Measurements from ENCODE around the gene CD52. TPM values are rescaled to one million over a fixed set of nuclear protein-coding genes. Genes with fewer than 3 reads are reported as not detected.

Gene CD52
- total RNA-seq, 1 experiment from 2014 or later = 2.8 TPM

DNA sequence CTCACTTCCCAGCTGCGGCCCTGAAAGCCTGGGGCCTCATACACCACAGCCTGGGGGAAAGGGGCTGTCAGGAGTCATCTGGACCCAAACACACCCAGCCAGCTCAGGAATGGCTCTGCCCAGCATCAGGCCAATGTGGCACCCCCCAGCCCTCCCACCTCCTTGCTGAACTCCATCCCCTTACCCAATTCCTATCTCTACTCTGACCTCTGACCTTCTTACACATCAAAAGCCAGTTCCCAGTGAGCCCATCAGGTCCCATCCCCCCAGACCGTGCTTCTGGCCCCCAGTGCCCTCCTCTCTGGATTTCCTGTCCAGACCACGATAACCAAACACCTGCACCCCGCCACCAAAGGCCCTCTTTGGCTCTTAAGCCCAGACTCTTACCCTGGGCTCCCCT, 19.9 kb downstream of the CD52 start:
- CTCF ChIA-PET = interaction anchor here (1.2 to 2.0 kb wide), 4 partner anchors 19 to 79 kb away, joined by 3 to 18 read pairs (median 6); no protein-coding TSS in a partner anchor
- ATAC-seq (no peak), DNase-seq (ENCODE audit: low spot score) (no peak)
- no peak overlapping the region for H3K27ac Mint-ChIP-seq
- H3K36me3 Mint-ChIP-seq = peaks cover 2% of the 10 kb centered on the region; the same call in 1 of the 2 replicates
- H3K9me3 Mint-ChIP-seq = no peaks in the 10 kb centered on the region
- peaks cover 28% of the 10 kb centered on the region for H3K4me1 Mint-ChIP-seq
- H3K27me3 Mint-ChIP-seq (ENCODE audit: low read depth) = peaks cover 8% of the 10 kb centered on the region
- POLR2A ChIA-PET = no interaction called here
- TF ChIP-seq CREM (CRISPR knock-in tag; IDR thresholded peaks at IDR 0.05) = no peak
- TF ChIP-seq ZNF263 (CRISPR knock-in tag; IDR thresholded peaks at IDR 0.05; ENCODE audit: low read depth) = no peak
- no peak for TF ChIP-seq NFATC4 (CRISPR knock-in tag; IDR thresholded peaks at IDR 0.05)
- TF ChIP-seq PRRX2 (CRISPR knock-in tag; IDR thresholded peaks at IDR 0.05) = no peak
- no peak for TF ChIP-seq ZNF121 (CRISPR knock-in tag; IDR thresholded peaks at IDR 0.05)
- TF ChIP-seq, protein P1, sequence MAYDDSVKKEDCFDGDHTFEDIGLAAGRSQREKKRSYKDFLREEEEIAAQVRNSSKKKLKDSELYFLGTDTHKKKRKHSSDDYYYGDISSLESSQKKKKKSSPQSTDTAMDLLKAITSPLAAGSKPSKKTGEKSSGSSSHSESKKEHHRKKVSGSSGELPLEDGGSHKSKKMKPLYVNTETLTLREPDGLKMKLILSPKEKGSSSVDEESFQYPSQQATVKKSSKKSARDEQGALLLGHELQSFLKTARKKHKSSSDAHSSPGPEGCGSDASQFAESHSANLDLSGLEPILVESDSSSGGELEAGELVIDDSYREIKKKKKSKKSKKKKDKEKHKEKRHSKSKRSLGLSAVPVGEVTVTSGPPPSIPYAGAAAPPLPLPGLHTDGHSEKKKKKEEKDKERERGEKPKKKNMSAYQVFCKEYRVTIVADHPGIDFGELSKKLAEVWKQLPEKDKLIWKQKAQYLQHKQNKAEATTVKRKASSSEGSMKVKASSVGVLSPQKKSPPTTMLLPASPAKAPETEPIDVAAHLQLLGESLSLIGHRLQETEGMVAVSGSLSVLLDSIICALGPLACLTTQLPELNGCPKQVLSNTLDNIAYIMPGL (CRISPR knock-in tag; IDR thresholded peaks at IDR 0.05) = no peak
- no peak for TF ChIP-seq GABPB1 (CRISPR knock-in tag; IDR thresholded peaks at IDR 0.05)
- TF ChIP-seq, protein P2, sequence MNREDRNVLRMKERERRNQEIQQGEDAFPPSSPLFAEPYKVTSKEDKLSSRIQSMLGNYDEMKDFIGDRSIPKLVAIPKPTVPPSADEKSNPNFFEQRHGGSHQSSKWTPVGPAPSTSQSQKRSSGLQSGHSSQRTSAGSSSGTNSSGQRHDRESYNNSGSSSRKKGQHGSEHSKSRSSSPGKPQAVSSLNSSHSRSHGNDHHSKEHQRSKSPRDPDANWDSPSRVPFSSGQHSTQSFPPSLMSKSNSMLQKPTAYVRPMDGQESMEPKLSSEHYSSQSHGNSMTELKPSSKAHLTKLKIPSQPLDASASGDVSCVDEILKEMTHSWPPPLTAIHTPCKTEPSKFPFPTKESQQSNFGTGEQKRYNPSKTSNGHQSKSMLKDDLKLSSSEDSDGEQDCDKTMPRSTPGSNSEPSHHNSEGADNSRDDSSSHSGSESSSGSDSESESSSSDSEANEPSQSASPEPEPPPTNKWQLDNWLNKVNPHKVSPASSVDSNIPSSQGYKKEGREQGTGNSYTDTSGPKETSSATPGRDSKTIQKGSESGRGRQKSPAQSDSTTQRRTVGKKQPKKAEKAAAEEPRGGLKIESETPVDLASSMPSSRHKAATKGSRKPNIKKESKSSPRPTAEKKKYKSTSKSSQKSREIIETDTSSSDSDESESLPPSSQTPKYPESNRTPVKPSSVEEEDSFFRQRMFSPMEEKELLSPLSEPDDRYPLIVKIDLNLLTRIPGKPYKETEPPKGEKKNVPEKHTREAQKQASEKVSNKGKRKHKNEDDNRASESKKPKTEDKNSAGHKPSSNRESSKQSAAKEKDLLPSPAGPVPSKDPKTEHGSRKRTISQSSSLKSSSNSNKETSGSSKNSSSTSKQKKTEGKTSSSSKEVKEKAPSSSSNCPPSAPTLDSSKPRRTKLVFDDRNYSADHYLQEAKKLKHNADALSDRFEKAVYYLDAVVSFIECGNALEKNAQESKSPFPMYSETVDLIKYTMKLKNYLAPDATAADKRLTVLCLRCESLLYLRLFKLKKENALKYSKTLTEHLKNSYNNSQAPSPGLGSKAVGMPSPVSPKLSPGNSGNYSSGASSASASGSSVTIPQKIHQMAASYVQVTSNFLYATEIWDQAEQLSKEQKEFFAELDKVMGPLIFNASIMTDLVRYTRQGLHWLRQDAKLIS (CRISPR knock-in tag; IDR thresholded peaks at IDR 0.05; ENCODE audit: borderline replicate concordance) = no peak
- no peak for TF ChIP-seq GRHL2 (CRISPR knock-in tag; IDR thresholded peaks at IDR 0.05; ENCODE audit: insufficient replicate concordance, severe bottlenecking)
- TF ChIP-seq, protein P3, sequence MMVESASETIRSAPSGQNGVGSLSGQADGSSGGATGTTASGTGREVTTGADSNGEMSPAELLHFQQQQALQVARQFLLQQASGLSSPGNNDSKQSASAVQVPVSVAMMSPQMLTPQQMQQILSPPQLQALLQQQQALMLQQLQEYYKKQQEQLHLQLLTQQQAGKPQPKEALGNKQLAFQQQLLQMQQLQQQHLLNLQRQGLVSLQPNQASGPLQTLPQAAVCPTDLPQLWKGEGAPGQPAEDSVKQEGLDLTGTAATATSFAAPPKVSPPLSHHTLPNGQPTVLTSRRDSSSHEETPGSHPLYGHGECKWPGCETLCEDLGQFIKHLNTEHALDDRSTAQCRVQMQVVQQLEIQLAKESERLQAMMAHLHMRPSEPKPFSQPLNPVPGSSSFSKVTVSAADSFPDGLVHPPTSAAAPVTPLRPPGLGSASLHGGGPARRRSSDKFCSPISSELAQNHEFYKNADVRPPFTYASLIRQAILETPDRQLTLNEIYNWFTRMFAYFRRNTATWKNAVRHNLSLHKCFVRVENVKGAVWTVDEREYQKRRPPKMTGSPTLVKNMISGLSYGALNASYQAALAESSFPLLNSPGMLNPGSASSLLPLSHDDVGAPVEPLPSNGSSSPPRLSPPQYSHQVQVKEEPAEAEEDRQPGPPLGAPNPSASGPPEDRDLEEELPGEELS (CRISPR knock-in tag; IDR thresholded peaks at IDR 0.05) = no peak
- no peak for TF ChIP-seq ELF4 (CRISPR knock-in tag; IDR thresholded peaks at IDR 0.05; ENCODE audit: low read depth)
- no peak for TF ChIP-seq NFE2L1 (CRISPR knock-in tag; IDR thresholded peaks at IDR 0.05)
- TF ChIP-seq, protein P4, sequence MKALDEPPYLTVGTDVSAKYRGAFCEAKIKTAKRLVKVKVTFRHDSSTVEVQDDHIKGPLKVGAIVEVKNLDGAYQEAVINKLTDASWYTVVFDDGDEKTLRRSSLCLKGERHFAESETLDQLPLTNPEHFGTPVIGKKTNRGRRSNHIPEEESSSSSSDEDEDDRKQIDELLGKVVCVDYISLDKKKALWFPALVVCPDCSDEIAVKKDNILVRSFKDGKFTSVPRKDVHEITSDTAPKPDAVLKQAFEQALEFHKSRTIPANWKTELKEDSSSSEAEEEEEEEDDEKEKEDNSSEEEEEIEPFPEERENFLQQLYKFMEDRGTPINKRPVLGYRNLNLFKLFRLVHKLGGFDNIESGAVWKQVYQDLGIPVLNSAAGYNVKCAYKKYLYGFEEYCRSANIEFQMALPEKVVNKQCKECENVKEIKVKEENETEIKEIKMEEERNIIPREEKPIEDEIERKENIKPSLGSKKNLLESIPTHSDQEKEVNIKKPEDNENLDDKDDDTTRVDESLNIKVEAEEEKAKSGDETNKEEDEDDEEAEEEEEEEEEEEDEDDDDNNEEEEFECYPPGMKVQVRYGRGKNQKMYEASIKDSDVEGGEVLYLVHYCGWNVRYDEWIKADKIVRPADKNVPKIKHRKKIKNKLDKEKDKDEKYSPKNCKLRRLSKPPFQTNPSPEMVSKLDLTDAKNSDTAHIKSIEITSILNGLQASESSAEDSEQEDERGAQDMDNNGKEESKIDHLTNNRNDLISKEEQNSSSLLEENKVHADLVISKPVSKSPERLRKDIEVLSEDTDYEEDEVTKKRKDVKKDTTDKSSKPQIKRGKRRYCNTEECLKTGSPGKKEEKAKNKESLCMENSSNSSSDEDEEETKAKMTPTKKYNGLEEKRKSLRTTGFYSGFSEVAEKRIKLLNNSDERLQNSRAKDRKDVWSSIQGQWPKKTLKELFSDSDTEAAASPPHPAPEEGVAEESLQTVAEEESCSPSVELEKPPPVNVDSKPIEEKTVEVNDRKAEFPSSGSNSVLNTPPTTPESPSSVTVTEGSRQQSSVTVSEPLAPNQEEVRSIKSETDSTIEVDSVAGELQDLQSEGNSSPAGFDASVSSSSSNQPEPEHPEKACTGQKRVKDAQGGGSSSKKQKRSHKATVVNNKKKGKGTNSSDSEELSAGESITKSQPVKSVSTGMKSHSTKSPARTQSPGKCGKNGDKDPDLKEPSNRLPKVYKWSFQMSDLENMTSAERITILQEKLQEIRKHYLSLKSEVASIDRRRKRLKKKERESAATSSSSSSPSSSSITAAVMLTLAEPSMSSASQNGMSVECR (CRISPR knock-in tag; IDR thresholded peaks at IDR 0.05; ENCODE audit: borderline replicate concordance) = no peak
- TF ChIP-seq, protein P5, sequence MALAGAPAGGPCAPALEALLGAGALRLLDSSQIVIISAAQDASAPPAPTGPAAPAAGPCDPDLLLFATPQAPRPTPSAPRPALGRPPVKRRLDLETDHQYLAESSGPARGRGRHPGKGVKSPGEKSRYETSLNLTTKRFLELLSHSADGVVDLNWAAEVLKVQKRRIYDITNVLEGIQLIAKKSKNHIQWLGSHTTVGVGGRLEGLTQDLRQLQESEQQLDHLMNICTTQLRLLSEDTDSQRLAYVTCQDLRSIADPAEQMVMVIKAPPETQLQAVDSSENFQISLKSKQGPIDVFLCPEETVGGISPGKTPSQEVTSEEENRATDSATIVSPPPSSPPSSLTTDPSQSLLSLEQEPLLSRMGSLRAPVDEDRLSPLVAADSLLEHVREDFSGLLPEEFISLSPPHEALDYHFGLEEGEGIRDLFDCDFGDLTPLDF (CRISPR knock-in tag; IDR thresholded peaks at IDR 0.05) = no peak
- H3K4me3 Mint-ChIP-seq = no peak overlapping the region

Measured in WTC11 (cell line).